Measurements from ENCODE around the gene PTPN4.

GRCh38 chr2:119713819-119714490 lies 45.8 kb upstream of the PTPN4 start:
- TF ChIP-seq, protein P1, sequence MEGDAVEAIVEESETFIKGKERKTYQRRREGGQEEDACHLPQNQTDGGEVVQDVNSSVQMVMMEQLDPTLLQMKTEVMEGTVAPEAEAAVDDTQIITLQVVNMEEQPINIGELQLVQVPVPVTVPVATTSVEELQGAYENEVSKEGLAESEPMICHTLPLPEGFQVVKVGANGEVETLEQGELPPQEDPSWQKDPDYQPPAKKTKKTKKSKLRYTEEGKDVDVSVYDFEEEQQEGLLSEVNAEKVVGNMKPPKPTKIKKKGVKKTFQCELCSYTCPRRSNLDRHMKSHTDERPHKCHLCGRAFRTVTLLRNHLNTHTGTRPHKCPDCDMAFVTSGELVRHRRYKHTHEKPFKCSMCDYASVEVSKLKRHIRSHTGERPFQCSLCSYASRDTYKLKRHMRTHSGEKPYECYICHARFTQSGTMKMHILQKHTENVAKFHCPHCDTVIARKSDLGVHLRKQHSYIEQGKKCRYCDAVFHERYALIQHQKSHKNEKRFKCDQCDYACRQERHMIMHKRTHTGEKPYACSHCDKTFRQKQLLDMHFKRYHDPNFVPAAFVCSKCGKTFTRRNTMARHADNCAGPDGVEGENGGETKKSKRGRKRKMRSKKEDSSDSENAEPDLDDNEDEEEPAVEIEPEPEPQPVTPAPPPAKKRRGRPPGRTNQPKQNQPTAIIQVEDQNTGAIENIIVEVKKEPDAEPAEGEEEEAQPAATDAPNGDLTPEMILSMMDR (IDR thresholded peaks at IDR 0.05), result no peak
- TF ChIP-seq POLR2A (IDR thresholded peaks at IDR 0.05), result no peak

Data from uterus (tissue), 2 donors.